H1 (cell line): ENCODE data around the gene OR1M1. TPM values are rescaled to one million over a fixed set of nuclear protein-coding genes. Genes with fewer than 3 reads are reported as not detected.

ENCODE experiments used
- ASH2L ChIP-seq: fragments of 200-600, 300-600 bp; sonication (generic); IDR thresholded peaks from one replicate; pipeline ENCODE4 v1.7.1; 2017; ENCODE audit warnings: low read length
- ATF2 ChIP-seq: IDR thresholded peaks from 2 replicates; pipeline ENCODE4 v1.6.1; 2012; ENCODE audit warnings: low read length, inconsistent platforms
- CEBPB ChIP-seq: IDR thresholded peaks from 2 replicates; pipeline ENCODE4 v1.6.1; 2012; ENCODE audit warnings: low read depth, low read length
- CHD2 ChIP-seq: IDR thresholded peaks from 2 replicates; pipeline ENCODE4 v1.6.1; 2012; ENCODE audit warnings: low read length, improper control_type of control experiment
- CTCF ChIP-seq, 3 experiments: IDR thresholded peaks; 1 replicate in 2 of 3; 2 replicates in 1 of 3; pipeline versions ENCODE4 v1.5.1 to v1.6.1; 2011; ENCODE audit warnings: low read length in 3 of 3, mild to moderate bottlenecking in 3 of 3, inconsistent platforms in 2 of 3, low read depth in 1 of 3, moderate library complexity in 1 of 3; ENCODE audit not compliant: insufficient read depth in 1 of 3; ENCODE audit errors: control extremely low read depth in 1 of 3
- E2F6 ChIP-seq: IDR thresholded peaks from 2 replicates; pipeline ENCODE4 v1.6.1; 2012; ENCODE audit warnings: inconsistent platforms
- FOSL1 ChIP-seq: IDR thresholded peaks from 2 replicates; pipeline ENCODE4 v1.6.1; 2011; ENCODE audit warnings: mild to moderate bottlenecking, low read depth, low read length, moderate library complexity; ENCODE audit not compliant: insufficient read depth
- KDM4A ChIP-seq: IDR thresholded peaks from one replicate; pipeline ENCODE4 v1.7.1; 2012; ENCODE audit warnings: low read depth, mild to moderate bottlenecking, moderate library complexity, low read length, inconsistent platforms; ENCODE audit not compliant: severe bottlenecking
- MAFK ChIP-seq: IDR thresholded peaks from 2 replicates; pipeline ENCODE4 v1.6.1; 2012; ENCODE audit warnings: low read depth, mild to moderate bottlenecking, improper control_type of control experiment, low read length
- PHF8 ChIP-seq: fragments of 200-600 bp; sonication (generic); conservative IDR thresholded peaks from 2 replicates; pipeline ENCODE4 v1.7.1; 2012; ENCODE audit warnings: low read depth, mild to moderate bottlenecking, inconsistent platforms, low read length, moderate library complexity
- RAD21 ChIP-seq, 2 experiments: IDR thresholded peaks in 1 of 2; conservative IDR thresholded peaks in 1 of 2; 2 replicates each; pipeline ENCODE4 v1.6.1; 2011; ENCODE audit warnings: low read depth in 2 of 2, low read length in 2 of 2, improper control_type of control experiment in 1 of 2, inconsistent platforms in 1 of 2, mild to moderate bottlenecking in 1 of 2, moderate library complexity in 1 of 2
- RBBP5 ChIP-seq: IDR thresholded peaks from 2 replicates; pipeline ENCODE4 v1.7.1; 2012; ENCODE audit warnings: low read depth, mild to moderate bottlenecking, inconsistent platforms, low read length, moderate library complexity, borderline replicate concordance
- RNF2 ChIP-seq: fragments of 200-900, 300-1000 bp; sonication (generic); IDR thresholded peaks from 2 replicates; pipeline ENCODE4 v1.7.1; 2016; ENCODE audit warnings: borderline replicate concordance, low read depth, mild to moderate bottlenecking, antibody characterized with exemption, low read length; ENCODE audit not compliant: poor library complexity, severe bottlenecking; ENCODE audit errors: missing control alignments
- RXRA ChIP-seq: IDR thresholded peaks from 2 replicates; pipeline ENCODE4 v1.6.1; 2011; ENCODE audit warnings: low read depth, mild to moderate bottlenecking, low read length, moderate library complexity; ENCODE audit not compliant: insufficient read depth
- SAP30 ChIP-seq: fragments of 300-600 bp; sonication (generic); IDR thresholded peaks from 2 replicates; pipeline ENCODE4 v1.7.1; 2012; ENCODE audit warnings: low read length, moderate library complexity, mild to moderate bottlenecking, inconsistent platforms; ENCODE audit not compliant: insufficient read depth, insufficient replicate concordance
- SP1 ChIP-seq: IDR thresholded peaks from 2 replicates; pipeline ENCODE4 v1.6.1; 2011; ENCODE audit warnings: low read depth, low read length
- SRF ChIP-seq: IDR thresholded peaks from 2 replicates; pipeline ENCODE4 v1.6.1; 2011; ENCODE audit warnings: mild to moderate bottlenecking, low read depth, low read length, moderate library complexity
- TAF1 ChIP-seq: IDR thresholded peaks from 2 replicates; pipeline ENCODE4 v1.6.1; 2011; ENCODE audit warnings: mild to moderate bottlenecking, low read depth, low read length
- TEAD4 ChIP-seq: IDR thresholded peaks from 2 replicates; pipeline ENCODE4 v1.6.1; 2012; ENCODE audit warnings: low read depth, low read length, inconsistent platforms, mixed read lengths
- YY1 ChIP-seq: IDR thresholded peaks from 2 replicates; pipeline ENCODE4 v1.6.1; 2011; ENCODE audit warnings: low read depth, mild to moderate bottlenecking, low read length
- polyA plus RNA-seq, 7 experiments: library from polyadenylated mRNA; depleted of rRNA in 3 of 7; stranded (reverse) in 5 of 7; unstranded in 2 of 7; fragments of >200 nt in 5 of 7; fragments of 200-250 nt in 2 of 7; gene quantifications; 1 replicate in 5 of 7; 2 replicates in 1 of 7; 4 replicates in 1 of 7; pipeline versions ENCODE4 v1.2.1 to v1.2.3, GENCODE V29; 2011 to 2013; ENCODE audit warnings: missing spikeins in 2 of 7, mixed read lengths in 2 of 7
- total RNA-seq: library from RNA; stranded (reverse); fragmentation: NEBNext Ultra II Directional; extraction: Animal tissue kit (Norgen Biotek cat#: 25700); gene quantifications from 2 replicates; pipeline ENCODE4 v1.2.1, GENCODE V29; 2021

Gene OR1M1
- total and polyA plus RNA-seq, 2 of the 8 experiments (the other 6 are each of a cell fraction or from before 2014, with no cell fraction given): 0.12 TPM; not detected in 1

- TF ChIP-seq KDM4A: no peak
- no peak for TF ChIP-seq SAP30
- 0 out of 4 replicates have a peak, but pooled peaks of 1 of the 2 experiments have one; percentile 2 for TF ChIP-seq RAD21 (IDR thresholded peaks at IDR 0.05 in 1 of 2, conservative IDR thresholded peaks at IDR 0.05 in 1 of 2; ENCODE audit: low read depth in 2 of 2, low read length in 2 of 2)
- no peak; the same call in 1 of the 2 replicates for TF ChIP-seq CHD2
- TF ChIP-seq YY1: no peak
- no peak for TF ChIP-seq SRF
- TF ChIP-seq CEBPB: no peak
- no peak for TF ChIP-seq E2F6
- no peak for TF ChIP-seq RNF2
- no peak for TF ChIP-seq TAF1
- TF ChIP-seq ATF2: no peak
- TF ChIP-seq RBBP5: no peak; the same call in 1 of the 2 replicates
- TF ChIP-seq FOSL1: no peak
- TF ChIP-seq TEAD4: peak; percentile 80
- TF ChIP-seq CTCF (IDR thresholded peaks at IDR 0.05; ENCODE audit: control extremely low read depth in 1 of 3, insufficient read depth in 1 of 3, low read depth in 1 of 3, low read length in 3 of 3): no peak
- peak; percentile 55 for TF ChIP-seq ASH2L
- TF ChIP-seq MAFK: no peak
- TF ChIP-seq SP1: peak; percentile 72
- no peak for TF ChIP-seq PHF8
- TF ChIP-seq RXRA: no peak
These were observed 16.8 kb upstream of the OR1M1 start (continued) for GRCh38 chr19:9070066-9070465.
